ENCODE results near the gene KDSR. TPM values are rescaled to one million over a fixed set of nuclear protein-coding genes. Genes with fewer than 3 reads are reported as not detected.

The KDSR gene
- total and polyA plus RNA-seq, 9 of the 15 experiments (the other 6 are each of a cell fraction or from before 2014, with no cell fraction given) = 4.0 to 24.7 (median 12.4) TPM

DNA sequence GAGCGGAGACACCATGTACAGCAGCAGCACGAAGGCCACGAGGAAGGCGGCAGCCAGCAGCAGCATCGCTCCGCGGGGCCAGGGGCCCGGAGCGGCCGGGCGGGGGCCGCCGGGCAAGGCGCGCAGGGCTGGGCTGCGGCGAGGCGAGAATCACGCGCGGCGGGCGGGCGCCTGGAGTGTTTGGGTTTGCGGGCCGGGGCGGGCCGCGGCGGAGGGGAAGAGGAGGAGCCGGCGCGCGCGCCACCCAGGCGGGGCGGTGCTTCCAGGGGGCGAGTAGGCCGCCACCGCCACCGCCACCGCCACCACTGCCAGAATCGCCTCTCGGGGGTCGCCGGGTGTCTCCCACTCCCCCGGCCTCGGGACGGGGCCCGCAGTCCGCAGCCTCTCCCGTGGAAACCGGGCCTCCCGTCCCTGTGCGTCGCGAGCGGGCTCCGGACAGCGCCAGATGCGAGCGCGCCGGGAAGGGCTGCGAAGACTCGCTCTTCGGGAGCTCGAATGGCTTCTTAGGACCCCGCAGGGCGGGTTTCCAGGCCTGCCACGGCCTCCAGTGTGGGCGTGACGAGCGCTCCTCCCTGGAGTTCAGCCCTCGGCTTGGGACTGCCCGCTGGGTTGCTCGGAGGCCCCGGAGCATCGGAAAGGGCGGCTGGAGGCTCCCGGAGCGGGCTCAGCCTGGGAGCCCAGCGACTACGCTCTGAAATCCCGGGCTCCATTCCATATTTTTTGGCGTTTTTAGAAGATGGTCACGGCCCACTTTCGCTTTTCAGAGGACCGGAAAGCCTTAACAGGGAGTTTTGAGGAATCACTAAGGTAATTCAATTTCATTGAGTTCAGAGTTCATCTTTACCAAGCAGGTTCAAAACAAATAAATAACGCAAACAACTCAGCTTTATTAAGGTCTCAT lies at the start of gene KDSR (continued):
- no peak for TF ChIP-seq ZC3H11A (IDR thresholded peaks at IDR 0.05; ENCODE audit: low read depth, low read length)
- TF ChIP-seq HBP1 (CRISPR knock-in tag; IDR thresholded peaks at IDR 0.05) = no peak
- TF ChIP-seq, protein P1, sequence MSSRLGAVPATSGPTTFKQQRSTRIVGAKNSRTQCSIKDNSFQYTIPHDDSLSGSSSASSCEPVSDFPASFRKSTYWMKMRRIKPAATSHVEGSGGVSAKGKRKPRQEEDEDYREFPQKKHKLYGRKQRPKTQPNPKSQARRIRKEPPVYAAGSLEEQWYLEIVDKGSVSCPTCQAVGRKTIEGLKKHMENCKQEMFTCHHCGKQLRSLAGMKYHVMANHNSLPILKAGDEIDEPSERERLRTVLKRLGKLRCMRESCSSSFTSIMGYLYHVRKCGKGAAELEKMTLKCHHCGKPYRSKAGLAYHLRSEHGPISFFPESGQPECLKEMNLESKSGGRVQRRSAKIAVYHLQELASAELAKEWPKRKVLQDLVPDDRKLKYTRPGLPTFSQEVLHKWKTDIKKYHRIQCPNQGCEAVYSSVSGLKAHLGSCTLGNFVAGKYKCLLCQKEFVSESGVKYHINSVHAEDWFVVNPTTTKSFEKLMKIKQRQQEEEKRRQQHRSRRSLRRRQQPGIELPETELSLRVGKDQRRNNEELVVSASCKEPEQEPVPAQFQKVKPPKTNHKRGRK (tag; IDR thresholded peaks at IDR 0.05) = no peak
- TF ChIP-seq POLR2A (conservative IDR thresholded peaks at IDR 0.05) = peak; percentile 91
- TF ChIP-seq, protein P2, sequence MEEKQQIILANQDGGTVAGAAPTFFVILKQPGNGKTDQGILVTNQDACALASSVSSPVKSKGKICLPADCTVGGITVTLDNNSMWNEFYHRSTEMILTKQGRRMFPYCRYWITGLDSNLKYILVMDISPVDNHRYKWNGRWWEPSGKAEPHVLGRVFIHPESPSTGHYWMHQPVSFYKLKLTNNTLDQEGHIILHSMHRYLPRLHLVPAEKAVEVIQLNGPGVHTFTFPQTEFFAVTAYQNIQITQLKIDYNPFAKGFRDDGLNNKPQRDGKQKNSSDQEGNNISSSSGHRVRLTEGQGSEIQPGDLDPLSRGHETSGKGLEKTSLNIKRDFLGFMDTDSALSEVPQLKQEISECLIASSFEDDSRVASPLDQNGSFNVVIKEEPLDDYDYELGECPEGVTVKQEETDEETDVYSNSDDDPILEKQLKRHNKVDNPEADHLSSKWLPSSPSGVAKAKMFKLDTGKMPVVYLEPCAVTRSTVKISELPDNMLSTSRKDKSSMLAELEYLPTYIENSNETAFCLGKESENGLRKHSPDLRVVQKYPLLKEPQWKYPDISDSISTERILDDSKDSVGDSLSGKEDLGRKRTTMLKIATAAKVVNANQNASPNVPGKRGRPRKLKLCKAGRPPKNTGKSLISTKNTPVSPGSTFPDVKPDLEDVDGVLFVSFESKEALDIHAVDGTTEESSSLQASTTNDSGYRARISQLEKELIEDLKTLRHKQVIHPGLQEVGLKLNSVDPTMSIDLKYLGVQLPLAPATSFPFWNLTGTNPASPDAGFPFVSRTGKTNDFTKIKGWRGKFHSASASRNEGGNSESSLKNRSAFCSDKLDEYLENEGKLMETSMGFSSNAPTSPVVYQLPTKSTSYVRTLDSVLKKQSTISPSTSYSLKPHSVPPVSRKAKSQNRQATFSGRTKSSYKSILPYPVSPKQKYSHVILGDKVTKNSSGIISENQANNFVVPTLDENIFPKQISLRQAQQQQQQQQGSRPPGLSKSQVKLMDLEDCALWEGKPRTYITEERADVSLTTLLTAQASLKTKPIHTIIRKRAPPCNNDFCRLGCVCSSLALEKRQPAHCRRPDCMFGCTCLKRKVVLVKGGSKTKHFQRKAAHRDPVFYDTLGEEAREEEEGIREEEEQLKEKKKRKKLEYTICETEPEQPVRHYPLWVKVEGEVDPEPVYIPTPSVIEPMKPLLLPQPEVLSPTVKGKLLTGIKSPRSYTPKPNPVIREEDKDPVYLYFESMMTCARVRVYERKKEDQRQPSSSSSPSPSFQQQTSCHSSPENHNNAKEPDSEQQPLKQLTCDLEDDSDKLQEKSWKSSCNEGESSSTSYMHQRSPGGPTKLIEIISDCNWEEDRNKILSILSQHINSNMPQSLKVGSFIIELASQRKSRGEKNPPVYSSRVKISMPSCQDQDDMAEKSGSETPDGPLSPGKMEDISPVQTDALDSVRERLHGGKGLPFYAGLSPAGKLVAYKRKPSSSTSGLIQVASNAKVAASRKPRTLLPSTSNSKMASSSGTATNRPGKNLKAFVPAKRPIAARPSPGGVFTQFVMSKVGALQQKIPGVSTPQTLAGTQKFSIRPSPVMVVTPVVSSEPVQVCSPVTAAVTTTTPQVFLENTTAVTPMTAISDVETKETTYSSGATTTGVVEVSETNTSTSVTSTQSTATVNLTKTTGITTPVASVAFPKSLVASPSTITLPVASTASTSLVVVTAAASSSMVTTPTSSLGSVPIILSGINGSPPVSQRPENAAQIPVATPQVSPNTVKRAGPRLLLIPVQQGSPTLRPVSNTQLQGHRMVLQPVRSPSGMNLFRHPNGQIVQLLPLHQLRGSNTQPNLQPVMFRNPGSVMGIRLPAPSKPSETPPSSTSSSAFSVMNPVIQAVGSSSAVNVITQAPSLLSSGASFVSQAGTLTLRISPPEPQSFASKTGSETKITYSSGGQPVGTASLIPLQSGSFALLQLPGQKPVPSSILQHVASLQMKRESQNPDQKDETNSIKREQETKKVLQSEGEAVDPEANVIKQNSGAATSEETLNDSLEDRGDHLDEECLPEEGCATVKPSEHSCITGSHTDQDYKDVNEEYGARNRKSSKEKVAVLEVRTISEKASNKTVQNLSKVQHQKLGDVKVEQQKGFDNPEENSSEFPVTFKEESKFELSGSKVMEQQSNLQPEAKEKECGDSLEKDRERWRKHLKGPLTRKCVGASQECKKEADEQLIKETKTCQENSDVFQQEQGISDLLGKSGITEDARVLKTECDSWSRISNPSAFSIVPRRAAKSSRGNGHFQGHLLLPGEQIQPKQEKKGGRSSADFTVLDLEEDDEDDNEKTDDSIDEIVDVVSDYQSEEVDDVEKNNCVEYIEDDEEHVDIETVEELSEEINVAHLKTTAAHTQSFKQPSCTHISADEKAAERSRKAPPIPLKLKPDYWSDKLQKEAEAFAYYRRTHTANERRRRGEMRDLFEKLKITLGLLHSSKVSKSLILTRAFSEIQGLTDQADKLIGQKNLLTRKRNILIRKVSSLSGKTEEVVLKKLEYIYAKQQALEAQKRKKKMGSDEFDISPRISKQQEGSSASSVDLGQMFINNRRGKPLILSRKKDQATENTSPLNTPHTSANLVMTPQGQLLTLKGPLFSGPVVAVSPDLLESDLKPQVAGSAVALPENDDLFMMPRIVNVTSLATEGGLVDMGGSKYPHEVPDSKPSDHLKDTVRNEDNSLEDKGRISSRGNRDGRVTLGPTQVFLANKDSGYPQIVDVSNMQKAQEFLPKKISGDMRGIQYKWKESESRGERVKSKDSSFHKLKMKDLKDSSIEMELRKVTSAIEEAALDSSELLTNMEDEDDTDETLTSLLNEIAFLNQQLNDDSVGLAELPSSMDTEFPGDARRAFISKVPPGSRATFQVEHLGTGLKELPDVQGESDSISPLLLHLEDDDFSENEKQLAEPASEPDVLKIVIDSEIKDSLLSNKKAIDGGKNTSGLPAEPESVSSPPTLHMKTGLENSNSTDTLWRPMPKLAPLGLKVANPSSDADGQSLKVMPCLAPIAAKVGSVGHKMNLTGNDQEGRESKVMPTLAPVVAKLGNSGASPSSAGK (IDR thresholded peaks at IDR 0.05) = peak; percentile 64
- TF ChIP-seq GABPB2 (CRISPR knock-in tag; conservative IDR thresholded peaks at IDR 0.05) = no peak
